ENCODE data around the gene PANX2.

PANX2 gene

GRCh38 chr22:50228366-50228765 is 57.8 kb downstream of the PANX2 start:
- Histone ChIP-seq H3K9ac (ENCODE audit: low read length) (no peak overlapping the region), H4K91ac (ENCODE audit: low read depth, low read length) (no peak overlapping the region), H2BK12ac (ENCODE audit: low read length) (no peak overlapping the region), H3K9me3 (ENCODE audit: insufficient read depth, low read depth, low read length) (peaks cover 2% of the 10 kb centered on the region), H3K23ac (ENCODE audit: low read length) (no peak overlapping the region), H3K27ac (ENCODE audit: low read depth, low read length) (no peak overlapping the region), H2AFZ (ENCODE audit: insufficient read depth, low read length, poor library complexity) (no peak overlapping the region), H2BK5ac (ENCODE audit: low read depth, low read length, poor library complexity) (no peak overlapping the region), H3K36me3 (ENCODE audit: control insufficient read depth in 1 of 2, insufficient read depth in 2 of 2, low read length in 2 of 2) (peaks cover 32 to 43% of the 10 kb centered on the region in 2 experiments), H3K27me3 (ENCODE audit: insufficient read depth, low read length) (no peaks in the 10 kb centered on the region), H3K18ac (ENCODE audit: low read length) (no peak overlapping the region), H3K4me2 (ENCODE audit: low read length) (no peak overlapping the region), H4K12ac (ENCODE audit: low read depth, low read length) (no peak overlapping the region), H3K4me1 (ENCODE audit: control insufficient read depth in 1 of 2, insufficient read depth in 2 of 2, low read length in 2 of 2) (no peaks in the 10 kb centered on the region), H4K8ac (ENCODE audit: low read depth, low read length) (no peak overlapping the region), H2AK5ac (ENCODE audit: low read length) (no peak overlapping the region), H3K14ac (ENCODE audit: low read length) (no peak overlapping the region), H3K4ac (ENCODE audit: low read depth, low read length) (no peak overlapping the region), H2BK120ac (ENCODE audit: insufficient read depth, low read length, poor library complexity) (no peak overlapping the region), H3K79me1 (ENCODE audit: low read length) (no peaks in the 10 kb centered on the region), H3K79me2 (ENCODE audit: control insufficient read depth, insufficient read depth, low read length, poor library complexity) (no peaks in the 10 kb centered on the region), H3K4me3 (ENCODE audit: low read depth, low read length) (no peak overlapping the region)
- DNase-seq: no peak
- WGBS (ENCODE audit: extremely low coverage, insufficient coverage, insufficient read length): no CpG with 5 or more reads among the region's 9 CpGs

GRCh38 chr22:50229370-50229769 is 58.8 kb downstream of the PANX2 start:
- no peaks in the 10 kb centered on the region for H3K79me2 ChIP-seq (ENCODE audit: control insufficient read depth, insufficient read depth, low read length, poor library complexity)
- no CpG with 5 or more reads among the region's 16 CpGs for WGBS (ENCODE audit: extremely low coverage, insufficient coverage, insufficient read length)
- no peak overlapping the region for H2BK12ac ChIP-seq (ENCODE audit: low read length)

More at GRCh38 chr22:50229370-50229769, 58.8 kb downstream of the PANX2 start:
- no peak overlapping the region for H3K18ac ChIP-seq (ENCODE audit: low read length)
- H3K4me3 ChIP-seq (ENCODE audit: low read depth, low read length): no peak overlapping the region
- no peak overlapping the region for H4K91ac ChIP-seq (ENCODE audit: low read depth, low read length)
- peak overlapping the region; percentile 68 for H3K9ac ChIP-seq (ENCODE audit: low read length)
- H3K4me2 ChIP-seq (ENCODE audit: low read length): no peak overlapping the region
- DNase-seq: no peak
- no peak overlapping the region for H2AFZ ChIP-seq (ENCODE audit: insufficient read depth, low read length, poor library complexity)
- no peaks in the 10 kb centered on the region for H3K27me3 ChIP-seq (ENCODE audit: insufficient read depth, low read length)
- no peak overlapping the region for H3K27ac ChIP-seq (ENCODE audit: low read depth, low read length)
- H3K36me3 ChIP-seq (ENCODE audit: control insufficient read depth in 1 of 2, insufficient read depth in 2 of 2, low read length in 2 of 2): peaks cover 26 to 36% of the 10 kb centered on the region in 2 experiments
- no peak overlapping the region for H3K23ac ChIP-seq (ENCODE audit: low read length)
- no peaks in the 10 kb centered on the region for H3K79me1 ChIP-seq (ENCODE audit: low read length)
- H2AK5ac ChIP-seq (ENCODE audit: low read length): no peak overlapping the region
- no peak overlapping the region for H3K4ac ChIP-seq (ENCODE audit: low read depth, low read length)
- H3K9me3 ChIP-seq (ENCODE audit: insufficient read depth, low read depth, low read length): peaks cover 8% of the 10 kb centered on the region
- H2BK120ac ChIP-seq (ENCODE audit: insufficient read depth, low read length, poor library complexity): no peak overlapping the region
- H4K12ac ChIP-seq (ENCODE audit: low read depth, low read length): no peak overlapping the region
- H3K4me1 ChIP-seq (ENCODE audit: control insufficient read depth in 1 of 2, insufficient read depth in 2 of 2, low read length in 2 of 2): no peaks in the 10 kb centered on the region
- no peak overlapping the region for H4K8ac ChIP-seq (ENCODE audit: low read depth, low read length)
- H2BK5ac ChIP-seq (ENCODE audit: low read depth, low read length, poor library complexity): no peak overlapping the region
- no peak overlapping the region for H3K14ac ChIP-seq (ENCODE audit: low read length)
